ENCODE data around the gene SF3B4.
"Not testable (repeated sequence)": the region's sequence is repeated elsewhere in the genome, so short reads cannot be mapped to it uniquely, and the experiment has no call there.

SF3B4 gene

GRCh38 chr1:149931212-149931790 lies 3.7 kb upstream of the SF3B4 start:
- DNase-seq = no peak

DNA sequence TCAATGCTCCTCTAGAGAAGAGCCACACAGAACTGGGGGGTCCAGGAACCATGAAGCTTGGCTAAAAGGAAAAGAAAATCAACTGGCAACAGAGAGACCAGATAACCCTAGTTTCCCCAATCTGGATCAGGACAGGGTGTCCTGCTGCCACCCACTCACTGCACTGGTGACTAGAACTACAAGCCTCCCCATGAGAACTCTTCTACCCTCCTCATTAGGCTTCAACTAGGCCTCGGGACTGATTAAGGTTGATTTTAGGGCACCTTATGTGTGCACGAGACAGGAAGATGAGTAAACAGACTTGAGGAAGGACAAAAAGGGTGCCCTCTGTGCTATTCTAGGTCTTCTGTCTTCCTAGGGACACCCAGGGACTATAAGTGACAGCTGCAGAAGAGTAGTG lies 2.3 kb upstream of the SF3B4 start:
- DNase-seq = no peak

DNA sequence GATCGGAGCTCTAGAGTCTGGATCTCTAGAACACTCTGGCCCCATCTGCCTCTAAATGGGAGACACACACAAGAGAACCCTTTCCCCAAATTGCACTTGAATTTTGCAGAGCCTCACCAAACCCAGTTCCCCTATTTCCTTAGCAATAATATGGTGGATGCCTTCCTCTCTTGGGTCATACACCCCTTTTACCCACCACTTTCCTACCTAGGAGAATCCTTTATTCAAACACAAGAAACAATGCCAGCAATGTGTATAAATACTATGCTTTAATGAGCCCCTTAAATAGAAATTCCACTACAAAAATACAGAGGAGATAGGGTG lies 760 bp upstream of the SF3B4 start:
- no peak for DNase-seq

DNA sequence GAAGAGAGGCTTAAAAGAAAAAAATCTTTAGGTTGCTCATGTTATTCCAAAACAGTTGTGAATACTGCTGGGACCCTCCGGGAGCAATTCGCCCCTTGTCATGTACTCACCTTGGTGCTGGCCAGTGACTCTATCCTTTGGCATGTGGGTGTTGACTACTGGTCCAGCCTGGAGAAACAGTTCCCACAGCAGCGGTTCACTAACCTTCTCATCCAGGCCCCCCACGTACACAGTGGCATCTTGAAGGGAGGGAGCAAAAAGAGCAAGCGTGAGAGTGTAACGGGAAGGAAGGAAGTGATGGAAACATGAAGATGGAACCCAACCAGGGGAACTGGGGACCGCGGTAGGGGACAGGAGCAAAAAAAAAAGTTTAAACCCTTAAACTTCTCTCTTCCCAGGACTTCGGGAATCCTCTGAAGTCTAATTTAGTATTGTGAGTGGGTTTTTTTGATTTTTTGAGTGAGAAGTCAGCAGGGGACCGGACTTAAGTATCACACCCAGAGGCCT lies 494 bp downstream of the SF3B4 start:
- no peak for DNase-seq

GRCh38 chr1:149926296-149926695 lies 1.3 kb downstream of the SF3B4 start:
- DNase-seq = no peak

GRCh38 chr1:149925751-149926150 lies 1.9 kb downstream of the SF3B4 start:
- no peak for DNase-seq

GRCh38 chr1:149925345-149925744 lies 2.3 kb downstream of the SF3B4 start:
- DNase-seq = no peak

DNA sequence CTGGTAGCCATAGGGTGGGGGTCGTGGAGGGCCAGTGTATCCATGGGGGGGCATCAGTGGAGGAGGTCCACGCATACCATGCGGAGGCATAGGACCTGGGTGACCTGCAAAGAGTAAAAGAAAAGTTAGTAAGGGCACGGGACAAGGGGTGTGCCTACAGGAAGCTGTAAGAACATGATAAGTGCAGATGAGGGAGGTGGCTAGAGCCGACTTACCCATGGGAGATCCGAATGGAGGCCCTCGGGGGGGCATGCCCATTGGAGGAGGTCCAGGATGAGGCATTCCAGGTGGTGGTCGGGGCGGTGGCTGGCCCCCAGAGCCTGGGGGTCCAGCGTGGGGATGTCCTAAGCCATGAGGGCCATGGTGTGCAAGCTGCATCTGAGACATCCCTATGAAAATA lies 4.0 kb downstream of the SF3B4 start:
- DNase-seq = no peak

DNA sequence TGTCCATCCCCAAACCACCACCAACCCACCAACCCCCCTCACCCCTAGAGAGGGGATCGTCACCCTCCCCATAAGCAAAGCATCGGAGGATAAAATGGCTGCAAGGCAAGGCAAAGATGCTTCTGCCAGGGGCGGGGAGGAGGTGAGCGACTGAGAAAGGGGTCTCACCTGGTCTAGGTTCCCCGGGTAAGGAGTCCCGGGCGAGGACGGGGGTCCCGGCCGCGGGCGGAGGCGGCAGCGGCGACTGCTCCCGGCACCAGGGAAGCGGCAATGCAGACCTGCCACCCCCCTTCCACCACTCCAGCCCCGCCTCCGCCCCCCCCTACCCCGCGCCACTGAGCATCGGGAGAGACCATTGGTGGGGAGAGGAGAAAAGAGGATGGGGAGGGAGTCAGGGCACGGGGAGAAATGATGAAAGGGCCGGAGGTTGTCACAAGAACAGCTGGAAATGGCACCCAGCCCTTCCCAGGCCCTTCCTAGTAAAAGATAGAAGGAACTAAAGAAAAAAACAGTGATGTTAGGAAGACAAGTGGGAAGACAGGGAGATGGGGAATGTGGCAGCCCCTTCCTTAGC lies 9.9 kb downstream of the SF3B4 start, which contains the start of gene SV2A:
SV2A (minus strand) TSS at position 274 of the 574 bp plus-strand sequence. CDS start 4,004 bp downstream, outside the sequence.
- peak; percentile 80 for DNase-seq

DNA sequence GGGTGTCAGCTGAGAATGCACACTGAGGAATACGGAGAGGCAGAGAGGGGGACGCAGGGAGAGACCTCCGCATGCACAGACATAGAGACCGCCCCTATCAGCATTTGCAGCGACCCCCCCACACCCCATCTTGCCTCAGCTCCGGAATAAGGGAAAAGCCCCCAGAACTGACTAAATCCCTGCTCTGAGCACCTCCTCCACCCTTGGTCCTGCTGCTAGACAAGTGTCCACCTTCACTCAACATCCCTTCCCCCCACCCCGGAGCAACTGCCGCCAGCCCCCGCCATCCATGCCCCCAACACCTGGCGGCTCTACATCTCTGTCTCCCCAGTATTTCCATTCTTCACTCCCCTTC lies 10.7 kb downstream of the SF3B4 start:
- DNase-seq = no peak

GRCh38 chr1:149916193-149916897 lies 11.3 kb downstream of the SF3B4 start:
- DNase-seq = no peak

GRCh38 chr1:149915429-149916192 lies 12.0 kb downstream of the SF3B4 start:
- DNase-seq = no peak

GRCh38 chr1:149914545-149914944 lies 13.1 kb downstream of the SF3B4 start:
- no peak for DNase-seq

GRCh38 chr1:149906570-149907075 lies 21.0 kb downstream of the SF3B4 start:
- DNase-seq = no peak

DNA sequence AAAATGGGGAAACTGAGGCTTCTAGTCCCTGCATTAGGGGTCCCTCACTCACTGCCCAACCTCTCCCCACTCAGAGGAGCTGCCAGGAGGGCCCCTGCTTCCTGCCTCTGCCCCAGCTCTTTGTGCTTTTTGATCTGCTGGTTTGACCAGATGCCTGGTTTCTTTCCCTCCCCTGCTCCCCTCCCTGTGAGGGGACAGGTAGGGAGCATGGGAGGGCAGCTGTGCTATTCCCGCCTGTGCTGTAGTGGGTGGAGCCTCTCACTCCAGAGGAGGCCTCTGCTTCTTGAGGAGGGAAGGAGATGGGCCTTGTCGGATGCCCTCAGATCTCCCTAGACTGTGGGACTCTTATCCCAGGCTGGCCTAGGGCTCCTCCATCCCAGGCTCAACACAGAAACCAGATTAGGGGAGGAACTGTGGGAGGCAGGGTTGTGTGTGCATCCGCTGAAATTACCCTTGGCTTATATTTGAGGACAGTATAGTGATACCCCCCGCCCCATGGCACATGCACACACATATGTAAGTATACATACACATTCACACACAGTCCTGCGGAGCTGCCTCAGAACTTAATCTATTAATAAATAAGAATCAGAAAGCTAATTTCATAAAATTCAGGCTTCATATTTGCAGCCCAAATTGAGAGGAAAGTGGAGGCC lies 23.6 kb downstream of the SF3B4 start:
- DNase-seq = no peak

- peak; percentile 95 for DNase-seq
Observed at GRCh38 chr1:149899460-149900284, 27.9 kb downstream of the SF3B4 start, which contains the start of gene BOLA1. BOLA1 (plus strand) TSS chr1:149899568; CDS start chr1:149900060, 492 bp downstream.

GRCh38 chr1:149896575-149896974 lies 31.0 kb downstream of the SF3B4 start:
- no peak for DNase-seq

- DNase-seq = no peak
Observed at GRCh38 chr1:149888999-149889289, 38.7 kb downstream of the SF3B4 start.

DNA sequence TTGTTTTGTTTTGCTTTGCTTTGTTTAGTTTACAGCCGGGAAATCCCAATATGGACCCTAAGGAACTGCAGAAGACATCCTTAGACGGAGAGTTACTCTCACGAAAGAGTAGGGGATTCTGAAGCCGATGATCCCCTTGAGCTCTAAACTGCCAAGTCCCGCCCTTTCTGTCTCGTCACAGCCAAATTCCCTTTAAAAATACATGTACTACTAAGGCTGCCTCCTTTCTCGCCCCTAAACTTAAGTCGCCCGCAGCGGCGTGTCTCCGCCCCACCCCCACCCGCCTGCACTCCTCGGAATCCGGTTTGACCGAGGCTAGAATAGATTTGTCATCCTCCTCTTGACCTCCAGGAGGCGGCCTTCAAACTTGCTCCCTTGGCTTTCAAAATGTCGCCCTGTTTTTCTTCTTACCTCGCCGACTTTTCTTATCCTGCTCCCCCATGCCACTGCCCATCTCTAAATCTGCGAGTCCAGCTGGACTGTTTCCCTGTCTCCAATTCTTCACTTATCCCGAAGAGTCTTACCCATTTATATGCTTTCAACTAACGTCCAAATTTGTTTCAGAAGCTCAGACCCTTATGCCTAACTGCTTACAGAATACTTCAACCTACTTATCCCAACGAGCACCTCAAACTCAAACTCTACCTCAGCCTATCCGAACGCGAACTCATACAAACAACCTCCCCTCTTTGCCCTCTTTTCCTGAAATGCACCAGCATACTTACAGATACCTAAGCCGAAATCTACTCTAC lies 39.2 kb downstream of the SF3B4 start:
- DNase-seq = peak; percentile 80

GRCh38 chr1:149887456-149888246 lies 40.0 kb downstream of the SF3B4 start:
- DNase-seq = peak; percentile 95

DNA sequence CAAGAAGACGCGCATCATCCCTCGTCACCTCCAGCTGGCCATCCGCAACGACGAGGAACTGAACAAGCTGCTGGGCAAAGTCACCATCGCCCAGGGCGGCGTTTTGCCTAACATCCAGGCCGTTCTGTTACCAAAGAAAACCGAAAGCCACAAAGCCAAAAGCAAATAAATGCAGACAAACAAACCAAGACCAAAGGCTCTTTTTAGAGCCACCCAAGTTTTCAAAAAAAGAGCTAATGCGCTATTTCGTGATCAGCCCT lies 40.5 kb downstream of the SF3B4 start:
- DNase-seq = not testable (repeated sequence)

Data from NCI-H1105 (cell line).